HepG2 (cell line): ENCODE results near the gene DNLZ. TPM values are rescaled to one million over a fixed set of nuclear protein-coding genes. Genes with fewer than 3 reads are reported as not detected.

ENCODE experiments used
- AGO2 ChIP-seq: fragments of 200-400 bp; formaldehyde crosslinking; optimal IDR thresholded peaks from 2 replicates; pipeline ENCODE3; 2017; ENCODE audit warnings: mild to moderate bottlenecking, low read depth, low read length, moderate library complexity
- AKAP8 ChIP-seq: sonication (generic); formaldehyde crosslinking; IDR thresholded peaks from 2 replicates; pipeline ENCODE4 v1.5.1; 2020; ENCODE audit warnings: mild to moderate bottlenecking, missing genetic modification reagents
- CBX5 ChIP-seq: sonication (generic); formaldehyde crosslinking; IDR thresholded peaks from 2 replicates; pipeline ENCODE4 v1.4.0; 2020; ENCODE audit warnings: missing genetic modification reagents, borderline replicate concordance
- HNF4A ChIP-seq: sonication (generic); formaldehyde crosslinking; IDR thresholded peaks from 2 replicates; pipeline ENCODE4 v1.4.0; 2020; ENCODE audit warnings: missing genetic modification reagents
- LCORL ChIP-seq, 2 experiments: fragments of 450-650 bp in 1 of 2; sonication (generic) in 1 of 2; formaldehyde crosslinking in 1 of 2; IDR thresholded peaks; 2 replicates each; pipeline versions ENCODE4 v1.5.0 to v1.6.1; 2017 to 2020; ENCODE audit warnings: antibody characterized with exemption in 1 of 2, missing genetic modification reagents in 1 of 2
- MTA1 ChIP-seq: sonication (generic); formaldehyde crosslinking; IDR thresholded peaks from 2 replicates; pipeline ENCODE4 v1.4.0; 2020; ENCODE audit warnings: missing genetic modification reagents, mild to moderate bottlenecking, borderline replicate concordance
- NR2F6 ChIP-seq, 2 experiments: IDR thresholded peaks; 2 replicates each; pipeline ENCODE4 v1.6.1; 2016; ENCODE audit warnings: antibody characterized with exemption in 1 of 2, mild to moderate bottlenecking in 1 of 2
- RBAK ChIP-seq: sonication (generic); formaldehyde crosslinking; IDR thresholded peaks from 2 replicates; pipeline ENCODE4 v1.5.1; 2020; ENCODE audit warnings: mild to moderate bottlenecking, missing genetic modification reagents
- RXRA ChIP-seq: sonication (generic); formaldehyde crosslinking; IDR thresholded peaks from 2 replicates; pipeline ENCODE4 v1.5.1; 2020; ENCODE audit warnings: missing genetic modification reagents
- TARDBP ChIP-seq: sonication (generic); formaldehyde crosslinking; IDR thresholded peaks from 2 replicates; pipeline ENCODE4 v1.8.0; 2022; ENCODE audit warnings: mild to moderate bottlenecking, missing genetic modification reagents
- TOE1 ChIP-seq: sonication (generic); formaldehyde crosslinking; IDR thresholded peaks from 2 replicates; pipeline ENCODE4 v1.4.0; 2020; ENCODE audit warnings: mild to moderate bottlenecking, missing genetic modification reagents
- TOPORS ChIP-seq: sonication (generic); formaldehyde crosslinking; IDR thresholded peaks from 2 replicates; pipeline ENCODE4 v1.8.0; 2023; ENCODE audit warnings: mild to moderate bottlenecking, missing genetic modification reagents
- ZBTB7B ChIP-seq: sonication (generic); formaldehyde crosslinking; IDR thresholded peaks from 2 replicates; pipeline ENCODE4 v1.4.0; 2020; ENCODE audit warnings: missing genetic modification reagents
- ZFP36L1 ChIP-seq: sonication (generic); formaldehyde crosslinking; IDR thresholded peaks from 2 replicates; pipeline ENCODE4 v1.8.0; 2022; ENCODE audit warnings: mild to moderate bottlenecking, missing genetic modification reagents, moderate library complexity
- ZFX ChIP-seq: sonication (generic); formaldehyde crosslinking; IDR thresholded peaks from 2 replicates; pipeline ENCODE4 v1.4.0; 2020; ENCODE audit warnings: mild to moderate bottlenecking, low read depth, missing genetic modification reagents, moderate library complexity
- ZNF616 ChIP-seq: sonication (generic); formaldehyde crosslinking; IDR thresholded peaks from 2 replicates; pipeline ENCODE4 v1.5.0; 2020; ENCODE audit warnings: low read depth, mild to moderate bottlenecking, missing genetic modification reagents
- ZNF687 ChIP-seq: sonication (generic); formaldehyde crosslinking; IDR thresholded peaks from 2 replicates; pipeline ENCODE4 v1.5.1; 2020; ENCODE audit warnings: mild to moderate bottlenecking, missing genetic modification reagents, moderate library complexity
- ZSCAN25 ChIP-seq: sonication (generic); formaldehyde crosslinking; IDR thresholded peaks from 2 replicates; pipeline ENCODE4 v1.8.0; 2022; ENCODE audit warnings: mild to moderate bottlenecking, missing genetic modification reagents
- polyA plus RNA-seq, 8 experiments: library from polyadenylated mRNA; depleted of rRNA in 3 of 8; stranded (reverse) in 7 of 8; unstranded in 1 of 8; fragments of >200 nt; fragmentation: Illumina TruSeq in 4 of 8; extraction: Trizol in 4 of 8; gene quantifications; 2 replicates each; pipeline versions ENCODE4 v1.2.1 to v1.2.3, GENCODE V29; 2011 to 2016; ENCODE audit warnings: low read depth in 4 of 8, missing spikeins in 1 of 8, mixed read lengths in 1 of 8; ENCODE audit not compliant: insufficient read depth in 1 of 8
- total RNA-seq, 5 experiments: library from RNA; depleted of rRNA; stranded (reverse); fragments of >200 nt; fragmentation: Illumina TruSeq; extraction: Trizol; gene quantifications; 2 replicates each; pipeline ENCODE4 v1.2.3, GENCODE V29; 2016; ENCODE audit warnings: low read depth in 1 of 5
- TF ChIP-seq, protein P1 (sequence below): sonication (generic); formaldehyde crosslinking; IDR thresholded peaks from 2 replicates; pipeline ENCODE4 v1.8.1; 2023; ENCODE audit warnings: mild to moderate bottlenecking, missing genetic modification reagents
- TF ChIP-seq, protein P2 (sequence below): sonication (generic); formaldehyde crosslinking; IDR thresholded peaks from 2 replicates; pipeline ENCODE4 v1.4.0; 2020; ENCODE audit warnings: missing genetic modification reagents

Gene DNLZ
- total and polyA plus RNA-seq, 2 of the 13 experiments (the other 11 are each of a cell fraction or from before 2014, with no cell fraction given) = 3.4 to 8.0 TPM

- TF ChIP-seq ZNF687 (CRISPR knock-in tag) (peak; percentile 48), TOPORS (CRISPR knock-in tag) (peak; percentile 77), ZFP36L1 (no peak), CBX5 (CRISPR knock-in tag) (no peak), MTA1 (CRISPR knock-in tag) (peak; percentile 56; the same call in 1 of the 2 replicates), AGO2 (no peak), RBAK (CRISPR knock-in tag) (0 out of 2 replicates have a peak, but pooled peaks have one; percentile 15), LCORL (IDR thresholded peaks at IDR 0.05) (no peak), LCORL (CRISPR knock-in tag; IDR thresholded peaks at IDR 0.05) (peak; percentile 67; the same call in 1 of the 2 replicates), AKAP8 (CRISPR knock-in tag) (peak; percentile 18; the same call in 1 of the 2 replicates), ZSCAN25 (CRISPR knock-in tag) (peak; percentile 98), ZNF616 (CRISPR knock-in tag) (no peak), ZFX (CRISPR knock-in tag) (peak; percentile 27; the same call in 1 of the 2 replicates), NR2F6 (IDR thresholded peaks at IDR 0.05) (peak; percentile 45; the same call in 1 of the 2 replicates), NR2F6 (CRISPR knock-in tag; IDR thresholded peaks at IDR 0.05) (peak; percentile 32; the same call in 1 of the 2 replicates), TARDBP (CRISPR knock-in tag) (0 out of 2 replicates have a peak, but pooled peaks have one; percentile 52), ZBTB7B (CRISPR knock-in tag) (0 out of 2 replicates have a peak, but pooled peaks have one; percentile 50), RXRA (CRISPR knock-in tag) (0 out of 2 replicates have a peak, but pooled peaks have one; percentile 56), TOE1 (CRISPR knock-in tag) (no peak), HNF4A (CRISPR knock-in tag) (peak; percentile 60)
- TF ChIP-seq, protein P1, sequence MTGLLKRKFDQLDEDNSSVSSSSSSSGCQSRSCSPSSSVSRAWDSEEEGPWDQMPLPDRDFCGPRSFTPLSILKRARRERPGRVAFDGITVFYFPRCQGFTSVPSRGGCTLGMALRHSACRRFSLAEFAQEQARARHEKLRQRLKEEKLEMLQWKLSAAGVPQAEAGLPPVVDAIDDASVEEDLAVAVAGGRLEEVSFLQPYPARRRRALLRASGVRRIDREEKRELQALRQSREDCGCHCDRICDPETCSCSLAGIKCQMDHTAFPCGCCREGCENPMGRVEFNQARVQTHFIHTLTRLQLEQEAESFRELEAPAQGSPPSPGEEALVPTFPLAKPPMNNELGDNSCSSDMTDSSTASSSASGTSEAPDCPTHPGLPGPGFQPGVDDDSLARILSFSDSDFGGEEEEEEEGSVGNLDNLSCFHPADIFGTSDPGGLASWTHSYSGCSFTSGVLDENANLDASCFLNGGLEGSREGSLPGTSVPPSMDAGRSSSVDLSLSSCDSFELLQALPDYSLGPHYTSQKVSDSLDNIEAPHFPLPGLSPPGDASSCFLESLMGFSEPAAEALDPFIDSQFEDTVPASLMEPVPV (CRISPR knock-in tag) = peak; percentile 34; the same call in 1 of the 2 replicates
- TF ChIP-seq, protein P2, sequence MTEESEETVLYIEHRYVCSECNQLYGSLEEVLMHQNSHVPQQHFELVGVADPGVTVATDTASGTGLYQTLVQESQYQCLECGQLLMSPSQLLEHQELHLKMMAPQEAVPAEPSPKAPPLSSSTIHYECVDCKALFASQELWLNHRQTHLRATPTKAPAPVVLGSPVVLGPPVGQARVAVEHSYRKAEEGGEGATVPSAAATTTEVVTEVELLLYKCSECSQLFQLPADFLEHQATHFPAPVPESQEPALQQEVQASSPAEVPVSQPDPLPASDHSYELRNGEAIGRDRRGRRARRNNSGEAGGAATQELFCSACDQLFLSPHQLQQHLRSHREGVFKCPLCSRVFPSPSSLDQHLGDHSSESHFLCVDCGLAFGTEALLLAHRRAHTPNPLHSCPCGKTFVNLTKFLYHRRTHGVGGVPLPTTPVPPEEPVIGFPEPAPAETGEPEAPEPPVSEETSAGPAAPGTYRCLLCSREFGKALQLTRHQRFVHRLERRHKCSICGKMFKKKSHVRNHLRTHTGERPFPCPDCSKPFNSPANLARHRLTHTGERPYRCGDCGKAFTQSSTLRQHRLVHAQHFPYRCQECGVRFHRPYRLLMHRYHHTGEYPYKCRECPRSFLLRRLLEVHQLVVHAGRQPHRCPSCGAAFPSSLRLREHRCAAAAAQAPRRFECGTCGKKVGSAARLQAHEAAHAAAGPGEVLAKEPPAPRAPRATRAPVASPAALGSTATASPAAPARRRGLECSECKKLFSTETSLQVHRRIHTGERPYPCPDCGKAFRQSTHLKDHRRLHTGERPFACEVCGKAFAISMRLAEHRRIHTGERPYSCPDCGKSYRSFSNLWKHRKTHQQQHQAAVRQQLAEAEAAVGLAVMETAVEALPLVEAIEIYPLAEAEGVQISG (CRISPR knock-in tag) = 0 out of 2 replicates have a peak, but pooled peaks have one; percentile 15
Measured at GRCh38 chr9:136355616-136356557, 7.7 kb downstream of the DNLZ start (continued).
